ENCODE measurements around the gene CHKA. TPM values are rescaled to one million over a fixed set of nuclear protein-coding genes. Genes with fewer than 3 reads are reported as not detected.

Gene CHKA
- total and polyA plus RNA-seq, 9 of the 15 experiments (the other 6 are each of a cell fraction or from before 2014, with no cell fraction given), result 3.6 to 37.0 (median 30.2) TPM

- BruUV-seq (replicated peaks), result no TSS peak
- no peak overlapping the region for H3K4me3 ChIP-seq
- peaks cover 32% of the 10 kb centered on the region; the same call in 2 of the 3 replicates for H3K36me3 ChIP-seq (ENCODE audit: control insufficient read depth, insufficient read depth, low read length)
- 88% methylated on average over 3 of the region's 3 CpGs for WGBS (ENCODE audit: insufficient coverage, low coverage, missing lambda C conversion rate)
- no peak overlapping the region for H3K4me2 ChIP-seq (ENCODE audit: insufficient read depth, low read length)
- no peaks in the 10 kb centered on the region for H3K27me3 ChIP-seq (ENCODE audit: control insufficient read depth in 2 of 2, insufficient read depth in 2 of 2, low read length in 2 of 2)
- no peaks in the 10 kb centered on the region for H4K20me1 ChIP-seq (replicated peaks; ENCODE audit: control insufficient read depth, insufficient read depth, low read length)
- no peaks in the 10 kb centered on the region for H3K79me2 ChIP-seq (ENCODE audit: control insufficient read depth, insufficient read depth, low read length)
- no peak for FAIRE-seq
- H3K27ac ChIP-seq (ENCODE audit: extremely low read depth, low read depth, low read length), result no peak overlapping the region
- H2AFZ ChIP-seq (ENCODE audit: low read depth, low read length), result no peak overlapping the region
- TF ChIP-seq ZNF239 (CRISPR knock-in tag; IDR thresholded peaks at IDR 0.05), result no peak
- no peak for TF ChIP-seq WHSC1 (IDR thresholded peaks at IDR 0.05; ENCODE audit: low read length)
- TF ChIP-seq ZFP91 (CRISPR knock-in tag; IDR thresholded peaks at IDR 0.05), result no peak
- no peak for TF ChIP-seq SMAD2 (IDR thresholded peaks at IDR 0.05; ENCODE audit: low read depth, low read length)
- no peak for TF ChIP-seq ZBTB12 (CRISPR knock-in tag; IDR thresholded peaks at IDR 0.05)
- TF ChIP-seq CBFA2T3 (IDR thresholded peaks at IDR 0.05), result no peak
- TF ChIP-seq CHCHD3 (CRISPR knock-in tag; IDR thresholded peaks at IDR 0.05), result no peak
- TF ChIP-seq KDM5B (IDR thresholded peaks at IDR 0.05; ENCODE audit: insufficient replicate concordance, low read depth, low read length), result no peak
- no peak for TF ChIP-seq ARID4B (CRISPR knock-in tag; IDR thresholded peaks at IDR 0.05)
- TF ChIP-seq TRIM25 (IDR thresholded peaks at IDR 0.05; ENCODE audit: borderline replicate concordance), result no peak
- no peak for TF ChIP-seq ZNF224 (CRISPR knock-in tag; IDR thresholded peaks at IDR 0.05)
- POLR2A ChIA-PET, result no interaction called here
- DNase-seq (ENCODE audit: extremely low read depth in 1 of 4, low spot score in 3 of 4), result no peak
- CTCF ChIA-PET (ENCODE audit: low intra/inter-chr PET ratio), result no interaction called here
- no peak overlapping the region for H3K9ac ChIP-seq (ENCODE audit: insufficient read depth in 1 of 2, low read depth in 2 of 2, low read length in 2 of 2)
- no peaks in the 10 kb centered on the region for H3K9me3 ChIP-seq (replicated peaks; ENCODE audit: control insufficient read depth, insufficient read depth, low read depth, low read length)
- no peaks in the 10 kb centered on the region for H3K9me1 ChIP-seq (ENCODE audit: control insufficient read depth, insufficient read depth, low read length)
- in situ Hi-C loops (cut with MboI) (no loop called here), intact Hi-C loops (cut with micrococcal nuclease) (no loop called here)
- no peaks in the 10 kb centered on the region for H3K4me1 ChIP-seq (replicated peaks in 1 of 2; ENCODE audit: control insufficient read depth in 2 of 2, insufficient read depth in 2 of 2, low read length in 2 of 2)
- no peak for ATAC-seq
Measured at GRCh38 chr11:68083517-68083916, 37.7 kb downstream of the CHKA start.
